NCI-H82 treated with DMSO at 0.1 percent for 48 hours (cell line): ENCODE measurements around the gene ELMO3.

Experiments
- DNase-seq: peaks from one replicate; lab custom pipeline; 2025; ENCODE audit not compliant: unreplicated experiment; lab: John Stamatoyannopoulos, UW

ELMO3 gene

GRCh38 chr16:67179421-67180080 is 19.4 kb upstream of the ELMO3 start:
- no peak for DNase-seq

- DNase-seq: no peak
These were observed 18.8 kb upstream of the ELMO3 start for GRCh38 chr16:67180166-67180565.

GRCh38 chr16:67181346-67181745 is 17.6 kb upstream of the ELMO3 start:
- DNase-seq: no peak

- no peak for DNase-seq
These were observed 16.6 kb upstream of the ELMO3 start for GRCh38 chr16:67182288-67182687.

GRCh38 chr16:67183284-67183626 is 15.7 kb upstream of the ELMO3 start:
- no peak for DNase-seq

GRCh38 chr16:67183627-67184452 is 15.1 kb upstream of the ELMO3 start, which contains the start of gene MATCAP1:
Gene MATCAP1 (minus strand): TSS chr16:67183963. CDS start chr16:67180610, 3,353 bp downstream.
- DNase-seq: peak; percentile 96

GRCh38 chr16:67184453-67184994 is 14.4 kb upstream of the ELMO3 start:
- DNase-seq: no peak

- peak; percentile 35 for DNase-seq
These were observed 13.8 kb upstream of the ELMO3 start for GRCh38 chr16:67184995-67185650.

- no peak for DNase-seq
These were observed 13.2 kb upstream of the ELMO3 start for GRCh38 chr16:67185651-67186134.

- DNase-seq: no peak
These were observed 12.4 kb upstream of the ELMO3 start for GRCh38 chr16:67186550-67186950.

- DNase-seq: no peak
These were observed 11.6 kb upstream of the ELMO3 start for GRCh38 chr16:67187175-67187890.

- DNase-seq: no peak
These were observed 10.6 kb upstream of the ELMO3 start for GRCh38 chr16:67188323-67188722.

- DNase-seq: no peak
These were observed 10.1 kb upstream of the ELMO3 start for GRCh38 chr16:67188798-67189197.

- DNase-seq: no peak
These were observed 8.9 kb upstream of the ELMO3 start, which contains the start of gene EXOC3L1 for GRCh38 chr16:67190041-67190440. Gene EXOC3L1 (minus strand): TSS chr16:67190136. CDS start chr16:67189676, 460 bp downstream.

- no peak for DNase-seq
These were observed 8.2 kb upstream of the ELMO3 start for GRCh38 chr16:67190448-67191399.

GRCh38 chr16:67191411-67191994 is 7.4 kb upstream of the ELMO3 start:
- no peak for DNase-seq

GRCh38 chr16:67191995-67192681 is 6.8 kb upstream of the ELMO3 start, which contains the start of gene E2F4:
Gene E2F4 (plus strand): TSS chr16:67192155. CDS start chr16:67192228, 73 bp downstream.
- DNase-seq: peak; percentile 65

- no peak for DNase-seq
These were observed 6.1 kb upstream of the ELMO3 start for GRCh38 chr16:67192781-67193361.
